ENCODE data around the gene LCAT. TPM values are rescaled to one million over a fixed set of nuclear protein-coding genes. Genes with fewer than 3 reads are reported as not detected.

Gene LCAT
- polyA plus RNA-seq, 1 donor (not counting 4 experiments of a cell fraction or from before 2014, with no cell fraction given): 6.5 TPM

- Histone ChIP-seq H3K9ac (ENCODE audit: control insufficient read depth, extremely low read depth, insufficient read depth, low read length) (no peak overlapping the region), H3K9me3 (ENCODE audit: control insufficient read depth, low read depth, low read length) (no peaks in the 10 kb centered on the region), H3K4me1 (ENCODE audit: control insufficient read depth, extremely low read depth, insufficient read depth, low read length) (peaks cover 13% of the 10 kb centered on the region), H2AFZ (ENCODE audit: control insufficient read depth, low read length) (no peak overlapping the region), H3K4me3 (ENCODE audit: control insufficient read depth in 2 of 3, extremely low read depth in 1 of 3, insufficient read depth in 2 of 3, low read depth in 1 of 3, low read length in 3 of 3) (no peak overlapping the region), H3K79me2 (ENCODE audit: control insufficient read depth, insufficient read depth, low read length) (peaks cover 44% of the 10 kb centered on the region), H4K20me1 (ENCODE audit: control insufficient read depth, extremely low read depth, insufficient read depth, low read length) (no peaks in the 10 kb centered on the region), H3K9me1 (ENCODE audit: control insufficient read depth, extremely low read depth, insufficient read depth, low read length) (no peaks in the 10 kb centered on the region), H3K27me3 (ENCODE audit: control insufficient read depth, extremely low read depth, insufficient read depth, low read length) (no peaks in the 10 kb centered on the region), H3K4me2 (ENCODE audit: control insufficient read depth, extremely low read depth, insufficient read depth, low read depth, low read length) (no peak overlapping the region), H3K36me3 (ENCODE audit: control insufficient read depth in 2 of 2, extremely low read depth in 1 of 2, insufficient read depth in 2 of 2, low read length in 2 of 2) (peaks cover 0 to 5% of the 10 kb centered on the region in 2 experiments), H3K27ac (ENCODE audit: control insufficient read depth, insufficient read depth, low read length) (no peak overlapping the region)
- DNase-seq (ENCODE audit: low read depth, low spot score) (no peak), FAIRE-seq (no peak)
- no peak for TF ChIP-seq EZH2 (IDR thresholded peaks at IDR 0.05; ENCODE audit: low read length)
- TF ChIP-seq CTCF (optimal IDR thresholded peaks at IDR 0.05 in 1 of 3, IDR thresholded peaks at IDR 0.05 in 1 of 3, conservative IDR thresholded peaks at IDR 0.05 in 1 of 3; ENCODE audit: extremely low read depth in 1 of 3, insufficient read depth in 2 of 3, low read length in 3 of 3): no peak
- dilution Hi-C loops (cut with MboI; ENCODE audit: extremely low pct_ligation_motif_present, low sequenced_read_pairs): no loop called here
Measured at GRCh38 chr16:67897231-67897630, 46.7 kb downstream of the LCAT start.

GRCh38 chr16:67893743-67894399 is 50.0 kb downstream of the LCAT start:
- DNase-seq (ENCODE audit: low read depth, low spot score) (no peak), FAIRE-seq (no peak)
- Histone ChIP-seq H3K27me3 (ENCODE audit: control insufficient read depth, extremely low read depth, insufficient read depth, low read length) (no peaks in the 10 kb centered on the region), H3K79me2 (ENCODE audit: control insufficient read depth, insufficient read depth, low read length) (peaks cover 36% of the 10 kb centered on the region), H3K27ac (ENCODE audit: control insufficient read depth, insufficient read depth, low read length) (peak overlapping the region; percentile 94), H3K4me2 (ENCODE audit: control insufficient read depth, extremely low read depth, insufficient read depth, low read depth, low read length) (peak overlapping the region; percentile 65), H3K4me1 (ENCODE audit: control insufficient read depth, extremely low read depth, insufficient read depth, low read length) (peaks cover 14% of the 10 kb centered on the region), H2AFZ (ENCODE audit: control insufficient read depth, low read length) (peak overlapping the region; percentile 84), H3K9me3 (ENCODE audit: control insufficient read depth, low read depth, low read length) (no peaks in the 10 kb centered on the region), H3K4me3 (ENCODE audit: control insufficient read depth in 2 of 3, extremely low read depth in 1 of 3, insufficient read depth in 2 of 3, low read depth in 1 of 3, low read length in 3 of 3) (peak overlapping the region; percentile 62 to 99 (median 66)), H3K9me1 (ENCODE audit: control insufficient read depth, extremely low read depth, insufficient read depth, low read length) (no peaks in the 10 kb centered on the region), H3K9ac (ENCODE audit: control insufficient read depth, extremely low read depth, insufficient read depth, low read length) (peak overlapping the region; percentile 97), H3K36me3 (ENCODE audit: control insufficient read depth in 2 of 2, extremely low read depth in 1 of 2, insufficient read depth in 2 of 2, low read length in 2 of 2) (no peaks in the 10 kb centered on the region), H4K20me1 (ENCODE audit: control insufficient read depth, extremely low read depth, insufficient read depth, low read length) (no peaks in the 10 kb centered on the region)
- dilution Hi-C loops (cut with MboI; ENCODE audit: extremely low pct_ligation_motif_present, low sequenced_read_pairs): no loop called here
- TF ChIP-seq CTCF (optimal IDR thresholded peaks at IDR 0.05 in 1 of 3, IDR thresholded peaks at IDR 0.05 in 1 of 3, conservative IDR thresholded peaks at IDR 0.05 in 1 of 3; ENCODE audit: extremely low read depth in 1 of 3, insufficient read depth in 2 of 3, low read length in 3 of 3) (no peak), EZH2 (IDR thresholded peaks at IDR 0.05; ENCODE audit: low read length) (no peak)
